Gastroesophageal sphincter (tissue), 3 donors: ENCODE results near the gene RPS6KA6.

Experiments used
- EP300 ChIP-seq: sonication (generic); formaldehyde crosslinking; IDR thresholded peaks from one replicate; pipeline ENCODE4 v1.6.1; 2017; ENCODE audit warnings: antibody characterized with exemption, mild to moderate bottlenecking
- POLR2A ChIP-seq, 2 donors: fragments of 450-650 bp; IDR thresholded peaks; one replicate each; pipeline ENCODE4 v1.6.1; 2017; ENCODE audit warnings: antibody characterized with exemption in 2 of 2, mild to moderate bottlenecking in 2 of 2, moderate library complexity in 1 of 2
- POLR2AphosphoS5 ChIP-seq: sonication (generic); formaldehyde crosslinking; IDR thresholded peaks from one replicate; pipeline ENCODE4 v1.6.1; 2017; ENCODE audit warnings: antibody characterized with exemption
- TF ChIP-seq, protein P1 (sequence below), 4 experiments: fragments of 200-600 bp in 2 of 4; fragments of 450-650 bp in 2 of 4; sonication (generic) in 1 of 4; IDR thresholded peaks; one replicate each; pipeline ENCODE4 v1.5.1; 2017 to 2019; ENCODE audit warnings: antibody characterized with exemption in 4 of 4, mild to moderate bottlenecking in 2 of 4, moderate library complexity in 2 of 4

DNA sequence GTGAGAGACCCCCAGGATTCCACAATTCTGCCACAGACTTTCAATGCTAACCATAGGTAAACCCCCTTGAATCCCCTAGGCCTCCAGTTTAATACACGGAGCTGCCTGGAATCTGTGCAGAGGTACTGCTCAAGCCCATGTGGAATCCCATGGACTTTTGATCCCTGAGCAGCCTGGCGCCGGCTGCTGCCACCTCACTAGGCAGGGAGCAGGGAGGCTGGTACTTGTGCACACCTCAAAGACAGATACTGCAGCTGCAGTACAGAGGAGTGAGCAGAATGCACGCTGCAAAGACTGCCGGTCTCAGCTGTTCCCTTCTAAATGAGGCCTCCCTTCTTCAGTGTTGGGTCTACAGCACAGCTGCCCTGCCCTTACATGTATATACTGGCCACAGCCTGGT lies 79.4 kb downstream of the RPS6KA6 start:
- TF ChIP-seq, protein P1, sequence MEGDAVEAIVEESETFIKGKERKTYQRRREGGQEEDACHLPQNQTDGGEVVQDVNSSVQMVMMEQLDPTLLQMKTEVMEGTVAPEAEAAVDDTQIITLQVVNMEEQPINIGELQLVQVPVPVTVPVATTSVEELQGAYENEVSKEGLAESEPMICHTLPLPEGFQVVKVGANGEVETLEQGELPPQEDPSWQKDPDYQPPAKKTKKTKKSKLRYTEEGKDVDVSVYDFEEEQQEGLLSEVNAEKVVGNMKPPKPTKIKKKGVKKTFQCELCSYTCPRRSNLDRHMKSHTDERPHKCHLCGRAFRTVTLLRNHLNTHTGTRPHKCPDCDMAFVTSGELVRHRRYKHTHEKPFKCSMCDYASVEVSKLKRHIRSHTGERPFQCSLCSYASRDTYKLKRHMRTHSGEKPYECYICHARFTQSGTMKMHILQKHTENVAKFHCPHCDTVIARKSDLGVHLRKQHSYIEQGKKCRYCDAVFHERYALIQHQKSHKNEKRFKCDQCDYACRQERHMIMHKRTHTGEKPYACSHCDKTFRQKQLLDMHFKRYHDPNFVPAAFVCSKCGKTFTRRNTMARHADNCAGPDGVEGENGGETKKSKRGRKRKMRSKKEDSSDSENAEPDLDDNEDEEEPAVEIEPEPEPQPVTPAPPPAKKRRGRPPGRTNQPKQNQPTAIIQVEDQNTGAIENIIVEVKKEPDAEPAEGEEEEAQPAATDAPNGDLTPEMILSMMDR (IDR thresholded peaks at IDR 0.05) = no peak
- no peak for TF ChIP-seq POLR2A (IDR thresholded peaks at IDR 0.05)
- TF ChIP-seq POLR2AphosphoS5 = no peak
- no peak for TF ChIP-seq EP300
